HG02763 (cell line): ENCODE measurements around the gene AKR1C4.

Experiments
- ATAC-seq: cut with Tn5 transposase; IDR thresholded peaks from one replicate; pipeline ENCODE4 v1.9.1; 2021; ENCODE audit warnings: mild to moderate bottlenecking, moderate library complexity; ENCODE audit not compliant: unreplicated experiment

Gene AKR1C4

DNA sequence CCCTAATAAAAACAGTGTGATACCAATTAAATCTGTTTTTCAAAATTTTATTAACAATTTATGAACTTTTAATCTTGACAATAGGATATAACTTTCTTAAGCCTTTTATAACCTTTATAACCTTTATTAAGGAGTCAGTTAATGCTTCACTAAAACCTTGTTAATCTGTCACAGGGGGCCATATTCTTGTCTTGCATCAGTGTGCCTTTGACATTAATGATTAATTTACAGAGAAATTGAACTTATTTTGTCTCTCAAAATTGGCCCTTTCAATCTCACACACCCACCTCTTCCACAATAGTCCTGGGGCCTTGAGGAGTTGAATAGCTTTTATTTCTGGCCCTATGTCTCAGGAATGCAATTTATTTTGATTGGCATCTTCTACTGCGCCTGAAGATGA, 68.5 kb downstream of the AKR1C4 start:
- ATAC-seq: no peak

DNA sequence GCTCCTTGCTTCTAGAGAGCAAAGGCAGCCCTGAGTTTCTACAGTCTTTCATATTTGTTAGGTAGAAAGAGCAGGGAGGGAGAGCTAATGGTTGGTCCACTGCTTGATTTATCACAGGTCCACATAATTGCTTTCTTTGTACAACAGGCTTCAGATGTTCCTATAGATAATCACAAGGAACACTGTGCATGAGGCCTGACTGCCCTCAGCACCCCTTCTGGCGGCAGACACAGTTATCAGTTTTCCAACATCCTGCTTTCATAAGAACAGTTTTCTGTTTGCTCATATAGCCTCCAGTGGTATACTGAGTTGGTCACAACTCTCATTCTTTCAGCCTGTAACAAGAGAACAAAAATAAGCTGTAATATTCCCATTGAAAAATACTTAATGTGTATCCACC, 69.7 kb downstream of the AKR1C4 start:
- ATAC-seq: no peak

DNA sequence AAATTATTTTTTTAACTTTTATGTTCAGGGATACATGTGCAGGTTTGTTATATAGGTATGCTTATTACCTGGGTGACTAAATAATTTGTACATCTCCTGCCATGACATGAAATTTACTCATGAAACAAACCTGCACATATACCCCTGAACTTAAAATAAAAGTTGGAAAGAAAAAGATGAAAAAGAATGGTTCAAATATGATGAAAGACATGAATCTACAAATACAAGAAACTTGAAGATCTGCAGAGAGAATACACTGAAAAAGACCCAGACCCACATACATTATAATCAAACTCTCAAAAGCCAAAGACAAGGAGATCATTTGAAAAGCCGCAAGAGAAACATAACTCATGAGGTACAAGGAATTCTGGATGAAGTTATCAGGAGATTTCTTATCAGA, 70.2 kb downstream of the AKR1C4 start:
- no peak for ATAC-seq

DNA sequence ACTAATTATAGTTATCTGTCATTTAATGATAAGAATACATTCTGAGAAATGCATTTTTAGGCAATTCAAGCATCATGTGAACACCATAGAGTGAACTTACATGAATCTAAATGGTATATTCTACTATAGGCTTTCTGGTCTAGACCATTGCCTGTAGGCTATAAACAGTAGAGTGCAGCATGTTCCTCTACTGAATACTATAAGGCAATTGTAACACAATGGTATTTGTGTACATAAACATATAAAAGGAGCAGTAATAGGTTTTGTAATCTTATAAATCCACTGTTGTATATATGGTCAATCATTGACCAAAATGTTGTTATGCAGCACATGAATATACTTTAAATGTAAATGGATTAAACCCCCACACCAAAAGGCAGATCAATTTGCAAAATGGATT, 71.6 kb downstream of the AKR1C4 start:
- no peak for ATAC-seq
